Colonic mucosa (tissue), 4 donors: ENCODE results near the gene FAN1. TPM values are rescaled to one million over a fixed set of nuclear protein-coding genes. Genes with fewer than 3 reads are reported as not detected.

Experiments used
- DNase-seq: peaks from one replicate; pipeline ENCODE4 v3.0.0-alpha.2; 2020
- H3K27ac ChIP-seq: fragments of 200-600 bp; one replicate; pipeline ENCODE4 v1.8.0; 2021
- H3K27me3 ChIP-seq: fragments of 200-600 bp; one replicate; pipeline ENCODE4 v1.8.0; 2021
- H3K36me3 ChIP-seq: fragments of 200-600 bp; one replicate; pipeline ENCODE4 v1.8.0; 2021
- H3K4me1 ChIP-seq: fragments of 200-600 bp; one replicate; pipeline ENCODE4 v1.8.0; 2021; ENCODE audit warnings: mild to moderate bottlenecking
- H3K4me3 ChIP-seq: fragments of 200-600 bp; one replicate; pipeline ENCODE4 v1.8.0; 2021
- H3K9ac ChIP-seq, 2 donors: one replicate each; pipeline ENCODE4 v1.7.0; 2013; ENCODE audit warnings: control low read depth in 2 of 2, low read depth in 2 of 2, low read length in 2 of 2
- H3K9me3 ChIP-seq: fragments of 200-600 bp; one replicate; pipeline ENCODE4 v1.8.0; 2021
- CTCF ChIP-seq: fragments of 200-600 bp; IDR thresholded peaks from one replicate; pipeline ENCODE4 v1.8.0; 2022; ENCODE audit warnings: antibody characterized with exemption, mild to moderate bottlenecking
- intact Hi-C: fragments of 100-400 bp; cut with DNase I; formaldehyde crosslinking; loops from one replicate; pipeline ENCODE4 v1.14.1; 2022
- total RNA-seq, 2 donors: library from RNA; stranded (reverse); fragmentation: NEBNext Ultra II Directional in 1 of 2; extraction: Animal tissue kit (Norgen Biotek cat#: 25700) in 1 of 2; gene quantifications; one replicate each; pipeline ENCODE4 v1.2.1, GENCODE V29; 2021
- donor health status: healthy.
- donor health status: DM: no; HTN: no; CAD: no.
- donor health status: DM: no; HTN: no; CAD: no.

The FAN1 gene
- total RNA-seq, 2 donors from 2014 or later: 12.0 to 22.2 TPM

GRCh38 chr15:30929064-30929669 lies 25.5 kb downstream of the FAN1 start:
- peaks cover 15% of the 10 kb centered on the region for H3K36me3 ChIP-seq
- no peaks in the 10 kb centered on the region for H3K27me3 ChIP-seq
- no peak overlapping the region for H3K9ac ChIP-seq
- no peak for TF ChIP-seq CTCF
- no peak overlapping the region for H3K27ac ChIP-seq
- DNase-seq: no peak
- H3K9me3 ChIP-seq: no peaks in the 10 kb centered on the region
- no peaks in the 10 kb centered on the region for H3K4me1 ChIP-seq
- H3K4me3 ChIP-seq: no peak overlapping the region
- intact Hi-C loops: no loop called here

DNA sequence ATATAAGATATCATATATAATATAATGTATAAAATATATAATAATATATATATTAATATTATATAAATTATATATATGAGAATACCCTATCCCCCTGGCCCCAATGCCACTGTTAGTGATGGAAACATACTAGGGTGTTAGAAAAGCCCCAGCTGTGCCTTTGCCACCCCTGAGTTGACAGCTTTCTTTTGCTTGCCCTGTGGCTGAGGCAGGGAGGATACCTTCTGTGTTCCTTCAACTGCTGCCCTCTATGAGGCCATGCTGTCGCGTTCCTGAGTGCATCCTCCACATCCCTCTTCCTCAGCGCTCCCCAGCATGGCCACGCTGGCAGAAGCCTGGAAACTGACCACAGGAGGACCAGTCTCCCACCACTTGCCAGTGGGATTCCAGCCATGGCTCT lies 26.3 kb downstream of the FAN1 start:
- intact Hi-C loops: no loop called here
- TF ChIP-seq CTCF: no peak
- H3K27me3 ChIP-seq: no peaks in the 10 kb centered on the region
- peaks cover 15% of the 10 kb centered on the region for H3K36me3 ChIP-seq
- H3K9me3 ChIP-seq: no peaks in the 10 kb centered on the region
- no peaks in the 10 kb centered on the region for H3K4me1 ChIP-seq
- no peak overlapping the region for H3K4me3 ChIP-seq
- no peak overlapping the region for H3K27ac ChIP-seq
- H3K9ac ChIP-seq: no peak overlapping the region
- DNase-seq: no peak

DNA sequence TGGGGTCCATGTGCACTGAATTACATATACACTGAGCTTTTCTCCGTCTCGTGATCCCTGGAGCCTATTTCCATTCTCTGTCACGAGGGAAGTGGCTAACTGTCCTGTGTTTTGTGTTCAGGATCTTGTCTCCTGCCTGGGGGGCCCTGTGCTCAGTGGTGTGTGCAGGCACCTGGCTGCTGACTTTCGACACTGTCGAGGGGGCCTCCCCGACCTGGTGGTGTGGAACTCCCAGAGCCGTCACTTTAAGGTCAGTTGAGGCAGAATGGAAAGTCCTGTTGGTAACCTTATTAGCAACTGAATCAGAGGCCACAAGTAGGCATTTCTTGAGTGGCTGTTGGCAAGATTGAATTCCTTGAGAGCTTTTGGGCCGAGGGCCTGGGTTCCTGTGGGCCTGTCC lies 26.7 kb downstream of the FAN1 start:
- no peak overlapping the region for H3K4me3 ChIP-seq
- H3K9me3 ChIP-seq: no peaks in the 10 kb centered on the region
- no peaks in the 10 kb centered on the region for H3K27me3 ChIP-seq
- no peak for DNase-seq
- no peak overlapping the region for H3K9ac ChIP-seq
- H3K4me1 ChIP-seq: no peaks in the 10 kb centered on the region
- H3K27ac ChIP-seq: no peak overlapping the region
- H3K36me3 ChIP-seq: peaks cover 11% of the 10 kb centered on the region
- intact Hi-C loops: no loop called here
- no peak for TF ChIP-seq CTCF

DNA sequence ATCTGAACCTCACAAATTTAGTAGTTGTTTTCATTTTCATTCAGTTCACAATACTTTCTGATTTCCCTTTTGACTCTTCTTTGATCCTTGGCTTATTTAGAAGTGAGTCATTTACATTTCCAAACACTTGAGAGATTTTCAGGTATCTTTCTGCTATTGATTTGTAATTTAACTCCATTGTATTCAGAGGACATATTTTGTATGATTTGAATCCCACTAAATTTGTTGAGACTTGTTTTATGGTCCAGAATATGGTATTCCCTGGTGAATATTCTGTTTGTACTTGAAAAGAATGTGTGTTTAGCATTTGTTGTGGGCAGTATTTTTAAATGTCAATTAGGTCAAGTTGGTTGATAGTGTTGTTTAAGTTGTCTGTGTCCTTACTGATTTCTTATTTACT lies 29.6 kb downstream of the FAN1 start:
- no peaks in the 10 kb centered on the region for H3K9me3 ChIP-seq
- H3K9ac ChIP-seq: no peak overlapping the region
- no peak overlapping the region for H3K4me3 ChIP-seq
- intact Hi-C loops: no loop called here
- no peak for TF ChIP-seq CTCF
- peaks cover 5% of the 10 kb centered on the region for H3K36me3 ChIP-seq
- H3K27me3 ChIP-seq: no peaks in the 10 kb centered on the region
- DNase-seq: no peak
- H3K27ac ChIP-seq: no peak overlapping the region
- H3K4me1 ChIP-seq: no peaks in the 10 kb centered on the region

GRCh38 chr15:30939161-30939560 lies 35.4 kb downstream of the FAN1 start:
- intact Hi-C loops: no loop called here
- Histone ChIP-seq H3K27ac (no peak overlapping the region), H3K9ac (no peak overlapping the region), H3K36me3 (peaks cover 7% of the 10 kb centered on the region), H3K4me1 (no peaks in the 10 kb centered on the region), H3K4me3 (no peak overlapping the region), H3K9me3 (no peaks in the 10 kb centered on the region), H3K27me3 (no peaks in the 10 kb centered on the region)
- no peak for TF ChIP-seq CTCF
- no peak for DNase-seq
